HL-60 (cell line): ENCODE results near the gene CLCA1.

Source experiments
- GABPA ChIP-seq: IDR thresholded peaks from 2 replicates; pipeline ENCODE4 v1.6.1; 2012; ENCODE audit warnings: low read depth
- TF ChIP-seq, protein P1 (sequence below): IDR thresholded peaks from one replicate; pipeline ENCODE4 v1.5.1; 2011; ENCODE audit warnings: low read length, control low read depth, inconsistent platforms; ENCODE audit not compliant: insufficient read depth
- TF ChIP-seq, protein P2 (sequence below): IDR thresholded peaks from 2 replicates; pipeline ENCODE4 v1.6.1; 2012; ENCODE audit warnings: low read depth; ENCODE audit not compliant: insufficient replicate concordance

DNA sequence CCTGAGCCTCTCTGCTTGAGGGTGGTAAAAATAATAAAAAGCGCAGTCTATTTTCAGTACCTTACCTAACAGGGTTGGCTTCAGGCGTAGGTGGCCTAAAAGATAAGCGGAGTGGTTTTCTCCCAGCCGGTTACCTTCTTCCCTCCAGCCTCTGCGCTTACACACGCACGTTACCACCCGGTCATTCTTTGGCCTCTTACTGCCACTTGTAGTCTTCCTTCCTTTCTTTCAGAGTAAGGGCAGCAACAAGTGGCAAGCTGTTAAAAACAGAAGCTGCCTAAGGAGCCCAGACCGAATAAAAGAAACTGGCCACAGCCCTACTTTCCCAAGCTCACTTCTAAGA, 35.4 kb downstream of the CLCA1 start:
- TF ChIP-seq, protein P1, sequence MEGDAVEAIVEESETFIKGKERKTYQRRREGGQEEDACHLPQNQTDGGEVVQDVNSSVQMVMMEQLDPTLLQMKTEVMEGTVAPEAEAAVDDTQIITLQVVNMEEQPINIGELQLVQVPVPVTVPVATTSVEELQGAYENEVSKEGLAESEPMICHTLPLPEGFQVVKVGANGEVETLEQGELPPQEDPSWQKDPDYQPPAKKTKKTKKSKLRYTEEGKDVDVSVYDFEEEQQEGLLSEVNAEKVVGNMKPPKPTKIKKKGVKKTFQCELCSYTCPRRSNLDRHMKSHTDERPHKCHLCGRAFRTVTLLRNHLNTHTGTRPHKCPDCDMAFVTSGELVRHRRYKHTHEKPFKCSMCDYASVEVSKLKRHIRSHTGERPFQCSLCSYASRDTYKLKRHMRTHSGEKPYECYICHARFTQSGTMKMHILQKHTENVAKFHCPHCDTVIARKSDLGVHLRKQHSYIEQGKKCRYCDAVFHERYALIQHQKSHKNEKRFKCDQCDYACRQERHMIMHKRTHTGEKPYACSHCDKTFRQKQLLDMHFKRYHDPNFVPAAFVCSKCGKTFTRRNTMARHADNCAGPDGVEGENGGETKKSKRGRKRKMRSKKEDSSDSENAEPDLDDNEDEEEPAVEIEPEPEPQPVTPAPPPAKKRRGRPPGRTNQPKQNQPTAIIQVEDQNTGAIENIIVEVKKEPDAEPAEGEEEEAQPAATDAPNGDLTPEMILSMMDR, result no peak
- TF ChIP-seq, protein P2, sequence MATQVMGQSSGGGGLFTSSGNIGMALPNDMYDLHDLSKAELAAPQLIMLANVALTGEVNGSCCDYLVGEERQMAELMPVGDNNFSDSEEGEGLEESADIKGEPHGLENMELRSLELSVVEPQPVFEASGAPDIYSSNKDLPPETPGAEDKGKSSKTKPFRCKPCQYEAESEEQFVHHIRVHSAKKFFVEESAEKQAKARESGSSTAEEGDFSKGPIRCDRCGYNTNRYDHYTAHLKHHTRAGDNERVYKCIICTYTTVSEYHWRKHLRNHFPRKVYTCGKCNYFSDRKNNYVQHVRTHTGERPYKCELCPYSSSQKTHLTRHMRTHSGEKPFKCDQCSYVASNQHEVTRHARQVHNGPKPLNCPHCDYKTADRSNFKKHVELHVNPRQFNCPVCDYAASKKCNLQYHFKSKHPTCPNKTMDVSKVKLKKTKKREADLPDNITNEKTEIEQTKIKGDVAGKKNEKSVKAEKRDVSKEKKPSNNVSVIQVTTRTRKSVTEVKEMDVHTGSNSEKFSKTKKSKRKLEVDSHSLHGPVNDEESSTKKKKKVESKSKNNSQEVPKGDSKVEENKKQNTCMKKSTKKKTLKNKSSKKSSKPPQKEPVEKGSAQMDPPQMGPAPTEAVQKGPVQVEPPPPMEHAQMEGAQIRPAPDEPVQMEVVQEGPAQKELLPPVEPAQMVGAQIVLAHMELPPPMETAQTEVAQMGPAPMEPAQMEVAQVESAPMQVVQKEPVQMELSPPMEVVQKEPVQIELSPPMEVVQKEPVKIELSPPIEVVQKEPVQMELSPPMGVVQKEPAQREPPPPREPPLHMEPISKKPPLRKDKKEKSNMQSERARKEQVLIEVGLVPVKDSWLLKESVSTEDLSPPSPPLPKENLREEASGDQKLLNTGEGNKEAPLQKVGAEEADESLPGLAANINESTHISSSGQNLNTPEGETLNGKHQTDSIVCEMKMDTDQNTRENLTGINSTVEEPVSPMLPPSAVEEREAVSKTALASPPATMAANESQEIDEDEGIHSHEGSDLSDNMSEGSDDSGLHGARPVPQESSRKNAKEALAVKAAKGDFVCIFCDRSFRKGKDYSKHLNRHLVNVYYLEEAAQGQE, result no peak
- TF ChIP-seq GABPA, result no peak
